ENCODE data around the gene CNTFR.
A peak's percentile ranks its signal among the peaks of the same experiment; 100 is the strongest.

CNTFR gene

GRCh38 chr9:34592895-34593601, 3.5 kb upstream of the CNTFR start:
- no peaks in the 10 kb centered on the region for H3K36me3 Mint-ChIP-seq (ENCODE audit: low read depth)
- H3K27me3 Mint-ChIP-seq (ENCODE audit: low read depth): peaks cover 73% of the 10 kb centered on the region
- TF ChIP-seq CTCF (IDR thresholded peaks at IDR 0.05; ENCODE audit: unreplicated experiment in 3 of 3): no peak
- peaks cover 28% of the 10 kb centered on the region for H3K4me1 Mint-ChIP-seq
- peak overlapping the region in 1 of 3 experiments; percentile 38 for H3K27ac Mint-ChIP-seq
- H3K4me3 Mint-ChIP-seq: peak overlapping the region; percentile 33 to 92 (median 75)
- H3K9me3 Mint-ChIP-seq: no peaks in the 10 kb centered on the region

GRCh38 chr9:34591917-34592866, 2.7 kb upstream of the CNTFR start:
- TF ChIP-seq CTCF (IDR thresholded peaks at IDR 0.05; ENCODE audit: unreplicated experiment in 3 of 3): peak in 1 of 3 experiments; percentile 33
- Mint-ChIP-seq H3K9me3 (no peaks in the 10 kb centered on the region), H3K27ac (no peak overlapping the region), H3K36me3 (ENCODE audit: low read depth) (no peaks in the 10 kb centered on the region), H3K4me1 (peaks cover 30% of the 10 kb centered on the region), H3K27me3 (ENCODE audit: low read depth) (peaks cover 76% of the 10 kb centered on the region), H3K4me3 (peak overlapping the region; percentile 33 to 92 (median 75))

- Mint-ChIP-seq H3K4me1 (peaks cover 38% of the 10 kb centered on the region), H3K4me3 (peak overlapping the region; percentile 87 to 92 (median 87)), H3K36me3 (ENCODE audit: low read depth) (no peaks in the 10 kb centered on the region), H3K27me3 (ENCODE audit: low read depth) (peaks cover 83% of the 10 kb centered on the region), H3K27ac (no peak overlapping the region), H3K9me3 (no peaks in the 10 kb centered on the region)
- peak; percentile 83 to 95 (median 95) for TF ChIP-seq CTCF (IDR thresholded peaks at IDR 0.05; ENCODE audit: unreplicated experiment in 3 of 3)
Observed at GRCh38 chr9:34591248-34591916, 1.9 kb upstream of the CNTFR start.

GRCh38 chr9:34590381-34591247, 1.1 kb upstream of the CNTFR start:
- no peaks in the 10 kb centered on the region for H3K36me3 Mint-ChIP-seq (ENCODE audit: low read depth)

More at GRCh38 chr9:34590381-34591247, 1.1 kb upstream of the CNTFR start:
- Mint-ChIP-seq H3K9me3 (no peaks in the 10 kb centered on the region), H3K4me1 (peaks cover 46% of the 10 kb centered on the region), H3K27me3 (ENCODE audit: low read depth) (peaks cover 86% of the 10 kb centered on the region), H3K4me3 (peak overlapping the region; percentile 87 to 92 (median 87)), H3K27ac (peak overlapping the region; percentile 35 to 77 (median 72))
- no peak for TF ChIP-seq CTCF (IDR thresholded peaks at IDR 0.05; ENCODE audit: unreplicated experiment in 3 of 3)

Measured in nephron (organoid).